Mesothelial cell of epicardium (in vitro differentiated cells): Measurements from ENCODE around the gene PLAC9. TPM values are rescaled to one million over a fixed set of nuclear protein-coding genes. Genes with fewer than 3 reads are reported as not detected.
A peak's percentile ranks its signal among the peaks of the same experiment; 100 is the strongest.

Source experiments
- DNase-seq, 2 experiments: peaks; one replicate each; pipeline ENCODE4 v3.0.0; 2021; ENCODE audit warnings: low spot score in 2 of 2; ENCODE audit not compliant: unreplicated experiment in 2 of 2
- H3K27ac Mint-ChIP-seq: 2 replicates; pipeline ENCODE4 v1.8.0; 2021; ENCODE audit warnings: mixed read lengths
- H3K27me3 Mint-ChIP-seq: 2 replicates; pipeline ENCODE4 v1.8.0; 2021; ENCODE audit warnings: low read depth, mixed read lengths
- H3K36me3 Mint-ChIP-seq: 2 replicates; pipeline ENCODE4 v1.8.0; 2021; ENCODE audit warnings: mixed read lengths
- H3K4me1 Mint-ChIP-seq: 2 replicates; pipeline ENCODE4 v1.8.0; 2021; ENCODE audit warnings: mixed read lengths
- H3K4me3 Mint-ChIP-seq: 2 replicates; pipeline ENCODE4 v1.8.0; 2021; ENCODE audit warnings: mild to moderate bottlenecking, moderate library complexity, mixed read lengths
- H3K9me3 Mint-ChIP-seq: 2 replicates; pipeline ENCODE4 v1.8.0; 2021; ENCODE audit warnings: mixed read lengths
- CTCF ChIP-seq: fragments of 200-600 bp; sonication (generic); IDR thresholded peaks from one replicate; pipeline ENCODE4 v1.5.0; 2021; ENCODE audit warnings: antibody characterized with exemption; ENCODE audit not compliant: unreplicated experiment
- total RNA-seq: library from RNA; stranded (reverse); gene quantifications from 3 replicates; pipeline ENCODE4 v1.2.1, GENCODE V29; 2021

The PLAC9 gene
- total RNA-seq, 1 donor from 2014 or later = 25.1 TPM

DNA sequence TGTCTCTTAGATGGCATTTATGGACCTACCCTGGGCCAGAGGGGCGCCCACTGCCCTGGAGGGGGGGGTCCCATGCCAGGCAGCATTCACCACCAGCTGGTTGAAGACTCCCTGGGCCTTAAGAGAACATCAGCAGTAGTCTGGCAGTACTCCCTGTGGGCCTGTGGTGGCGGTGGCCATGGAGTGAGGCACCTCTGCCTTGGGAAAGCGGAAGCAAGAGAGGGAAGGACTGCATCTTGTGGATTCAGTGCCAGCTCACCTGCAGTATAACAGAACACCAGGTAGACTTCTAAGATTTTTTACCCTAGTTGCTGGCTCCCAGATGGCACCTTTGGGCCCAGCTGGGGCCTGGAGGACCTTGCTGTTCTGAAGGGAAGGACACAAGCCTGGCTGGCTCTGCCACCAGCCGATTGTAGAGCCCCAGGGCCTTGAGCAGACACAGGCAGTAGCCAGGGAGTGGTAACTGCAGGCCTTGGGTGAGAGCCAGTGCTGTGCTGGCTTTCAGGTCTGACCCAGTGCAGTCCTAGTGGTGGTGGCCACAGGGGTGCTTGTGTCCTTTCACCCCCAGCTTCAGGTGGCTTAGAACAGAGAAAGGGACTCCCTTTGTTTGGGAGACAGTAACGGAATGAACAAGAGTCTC lies 15.8 kb downstream of the PLAC9 start:
- Mint-ChIP-seq H3K9me3 (peaks cover 16% of the 10 kb centered on the region), H3K27ac (no peak overlapping the region), H3K36me3 (peaks cover 46% of the 10 kb centered on the region), H3K4me1 (peaks cover 5% of the 10 kb centered on the region), H3K27me3 (no peaks in the 10 kb centered on the region), H3K4me3 (no peak overlapping the region)
- no peak for TF ChIP-seq CTCF
- DNase-seq = no peak

- Mint-ChIP-seq H3K36me3 (peaks cover 47% of the 10 kb centered on the region), H3K27me3 (no peaks in the 10 kb centered on the region), H3K27ac (no peak overlapping the region), H3K9me3 (peaks cover 16% of the 10 kb centered on the region), H3K4me1 (no peaks in the 10 kb centered on the region), H3K4me3 (no peak overlapping the region)
- no peak for DNase-seq
- TF ChIP-seq CTCF = no peak
These were observed 16.6 kb downstream of the PLAC9 start for GRCh38 chr10:80149123-80149522.

DNA sequence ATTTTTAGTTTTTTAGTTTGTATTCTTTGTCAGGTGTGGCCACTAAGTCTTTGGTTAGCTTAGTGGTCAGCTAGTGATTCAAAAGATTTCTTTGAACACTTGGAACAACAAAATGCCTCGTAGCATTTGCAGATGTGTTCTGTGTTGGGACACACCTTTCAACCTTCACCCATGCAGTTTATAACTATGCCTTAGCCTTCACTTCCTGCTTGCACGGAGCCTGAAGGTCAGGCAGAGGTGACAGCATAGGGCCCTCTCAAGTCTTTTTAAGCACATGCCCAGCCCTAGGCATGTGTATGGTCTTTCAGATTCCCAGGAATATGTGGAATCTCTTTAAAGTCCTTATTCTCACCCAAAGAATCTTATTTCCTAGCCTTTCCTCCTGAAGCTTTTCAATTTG lies 17.6 kb downstream of the PLAC9 start:
- Mint-ChIP-seq H3K9me3 (peaks cover 16% of the 10 kb centered on the region), H3K27me3 (no peaks in the 10 kb centered on the region), H3K27ac (no peak overlapping the region), H3K36me3 (peaks cover 58% of the 10 kb centered on the region), H3K4me1 (peaks cover 4% of the 10 kb centered on the region), H3K4me3 (no peak overlapping the region)
- DNase-seq = no peak
- TF ChIP-seq CTCF = no peak

GRCh38 chr10:80152820-80153219 lies 20.3 kb downstream of the PLAC9 start:
- no peak for DNase-seq
- Mint-ChIP-seq H3K27me3 (no peaks in the 10 kb centered on the region), H3K27ac (no peak overlapping the region), H3K4me3 (no peak overlapping the region), H3K9me3 (peaks cover 16% of the 10 kb centered on the region), H3K36me3 (peaks cover 72% of the 10 kb centered on the region), H3K4me1 (peaks cover 4% of the 10 kb centered on the region)
- TF ChIP-seq CTCF = no peak

DNA sequence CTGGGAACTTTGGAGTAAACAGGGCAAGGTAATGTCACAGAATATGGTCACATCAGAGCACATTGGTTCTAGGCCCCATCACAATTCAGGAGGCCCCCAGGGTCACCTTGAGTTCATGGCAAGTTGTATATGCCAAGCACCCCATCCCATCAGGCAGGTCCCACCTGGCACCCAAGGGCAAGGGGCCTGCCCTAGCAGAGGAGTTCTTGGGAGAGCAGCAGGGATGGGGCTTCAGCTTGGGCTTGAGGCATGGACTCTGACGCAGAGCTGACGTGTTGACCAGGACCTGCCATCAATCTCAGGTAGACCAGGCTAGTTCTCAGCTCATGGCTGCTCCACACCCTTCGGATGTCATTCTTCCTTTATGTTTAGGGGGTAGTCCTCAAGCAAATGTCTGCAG lies 20.9 kb downstream of the PLAC9 start:
- TF ChIP-seq CTCF = no peak
- Mint-ChIP-seq H3K27me3 (no peaks in the 10 kb centered on the region), H3K36me3 (peaks cover 74% of the 10 kb centered on the region), H3K4me3 (no peak overlapping the region), H3K4me1 (peaks cover 9% of the 10 kb centered on the region), H3K27ac (peak overlapping the region; percentile 44), H3K9me3 (peaks cover 16% of the 10 kb centered on the region)
- DNase-seq = no peak

- peaks cover 69% of the 10 kb centered on the region for H3K36me3 Mint-ChIP-seq
- H3K4me3 Mint-ChIP-seq = no peak overlapping the region
- peak overlapping the region; percentile 75 for H3K27ac Mint-ChIP-seq
- peaks cover 6% of the 10 kb centered on the region for H3K9me3 Mint-ChIP-seq
- H3K4me1 Mint-ChIP-seq = peaks cover 19% of the 10 kb centered on the region
- TF ChIP-seq CTCF = no peak
- DNase-seq = no peak
- no peaks in the 10 kb centered on the region for H3K27me3 Mint-ChIP-seq
These were observed 22.1 kb downstream of the PLAC9 start for GRCh38 chr10:80154626-80154977.
